Measurements from ENCODE around the gene CEP350.

Gene CEP350

DNA sequence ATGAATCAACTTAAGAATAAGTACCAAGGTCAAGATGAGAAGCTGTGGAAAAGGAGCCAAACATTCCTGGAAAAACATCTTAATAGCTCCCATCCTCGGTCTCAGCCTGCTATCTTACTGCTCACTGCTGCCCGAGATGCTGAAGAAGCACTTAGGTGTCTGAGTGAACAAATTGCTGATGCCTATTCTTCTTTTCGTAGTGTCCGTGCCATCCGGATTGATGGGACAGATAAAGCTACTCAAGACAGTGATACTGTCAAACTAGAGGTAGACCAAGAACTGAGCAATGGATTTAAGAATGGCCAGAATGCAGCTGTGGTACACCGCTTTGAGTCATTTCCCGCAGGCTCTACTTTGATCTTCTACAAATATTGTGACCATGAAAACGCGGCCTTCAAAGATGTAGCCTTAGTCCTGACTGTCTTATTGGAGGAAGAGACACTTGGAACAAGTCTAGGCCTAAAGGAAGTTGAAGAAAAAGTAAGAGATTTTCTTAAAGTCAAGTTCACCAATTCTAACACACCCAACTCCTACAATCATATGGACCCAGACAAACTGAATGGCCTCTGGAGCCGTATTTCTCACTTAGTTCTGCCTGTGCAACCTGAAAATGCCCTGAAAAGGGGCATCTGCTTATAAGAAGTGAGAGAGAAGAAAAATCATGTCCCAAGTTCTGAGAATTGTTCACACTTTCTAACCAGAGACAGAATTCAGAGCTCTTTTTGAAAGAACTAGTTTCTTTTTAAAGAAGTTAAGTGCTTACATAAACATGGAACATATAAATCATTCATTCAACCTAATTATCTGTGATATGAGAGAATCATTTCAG, 36.8 kb upstream of the CEP350 start:
- no peaks in the 10 kb centered on the region for H3K4me1 ChIP-seq (ENCODE audit: low read depth, poor library complexity, severe bottlenecking)
- no peaks in the 10 kb centered on the region for H4K20me1 ChIP-seq (ENCODE audit: insufficient read depth)
- H3K27me3 ChIP-seq (ENCODE audit: insufficient read depth, low read depth), result no peaks in the 10 kb centered on the region
- H3K9ac ChIP-seq, result no peak overlapping the region
- no peak overlapping the region for H3K4me3 ChIP-seq (IDR thresholded peaks at IDR 0.05; ENCODE audit: insufficient read depth, low read depth, low read length)
- no peak overlapping the region for H3K4me2 ChIP-seq
- H3K27ac ChIP-seq, result no peak overlapping the region
- no peaks in the 10 kb centered on the region for H3K79me2 ChIP-seq (ENCODE audit: insufficient read depth, low read depth)
- H2AFZ ChIP-seq (ENCODE audit: low read depth), result no peak overlapping the region
- TF ChIP-seq CTCF (conservative IDR thresholded peaks at IDR 0.05; ENCODE audit: low read depth, low read length), result no peak
- peaks cover 4% of the 10 kb centered on the region; the same call in 1 of the 2 replicates for H3K36me3 ChIP-seq (ENCODE audit: insufficient read depth)

GRCh38 chr1:179921472-179921871, 33.1 kb upstream of the CEP350 start:
- H3K27me3 ChIP-seq (ENCODE audit: insufficient read depth, low read depth), result no peaks in the 10 kb centered on the region
- TF ChIP-seq CTCF (conservative IDR thresholded peaks at IDR 0.05; ENCODE audit: low read depth, low read length), result no peak
- H2AFZ ChIP-seq (ENCODE audit: low read depth), result no peak overlapping the region
- no peak overlapping the region for H3K4me3 ChIP-seq (IDR thresholded peaks at IDR 0.05; ENCODE audit: insufficient read depth, low read depth, low read length)
- no peaks in the 10 kb centered on the region for H3K79me2 ChIP-seq (ENCODE audit: insufficient read depth, low read depth)
- no peak overlapping the region for H3K9ac ChIP-seq
- no peak overlapping the region for H3K27ac ChIP-seq
- H3K4me1 ChIP-seq (ENCODE audit: low read depth, poor library complexity, severe bottlenecking), result no peaks in the 10 kb centered on the region
- H3K4me2 ChIP-seq, result no peak overlapping the region
- no peaks in the 10 kb centered on the region for H4K20me1 ChIP-seq (ENCODE audit: insufficient read depth)
- no peaks in the 10 kb centered on the region for H3K36me3 ChIP-seq (ENCODE audit: insufficient read depth)

DNA sequence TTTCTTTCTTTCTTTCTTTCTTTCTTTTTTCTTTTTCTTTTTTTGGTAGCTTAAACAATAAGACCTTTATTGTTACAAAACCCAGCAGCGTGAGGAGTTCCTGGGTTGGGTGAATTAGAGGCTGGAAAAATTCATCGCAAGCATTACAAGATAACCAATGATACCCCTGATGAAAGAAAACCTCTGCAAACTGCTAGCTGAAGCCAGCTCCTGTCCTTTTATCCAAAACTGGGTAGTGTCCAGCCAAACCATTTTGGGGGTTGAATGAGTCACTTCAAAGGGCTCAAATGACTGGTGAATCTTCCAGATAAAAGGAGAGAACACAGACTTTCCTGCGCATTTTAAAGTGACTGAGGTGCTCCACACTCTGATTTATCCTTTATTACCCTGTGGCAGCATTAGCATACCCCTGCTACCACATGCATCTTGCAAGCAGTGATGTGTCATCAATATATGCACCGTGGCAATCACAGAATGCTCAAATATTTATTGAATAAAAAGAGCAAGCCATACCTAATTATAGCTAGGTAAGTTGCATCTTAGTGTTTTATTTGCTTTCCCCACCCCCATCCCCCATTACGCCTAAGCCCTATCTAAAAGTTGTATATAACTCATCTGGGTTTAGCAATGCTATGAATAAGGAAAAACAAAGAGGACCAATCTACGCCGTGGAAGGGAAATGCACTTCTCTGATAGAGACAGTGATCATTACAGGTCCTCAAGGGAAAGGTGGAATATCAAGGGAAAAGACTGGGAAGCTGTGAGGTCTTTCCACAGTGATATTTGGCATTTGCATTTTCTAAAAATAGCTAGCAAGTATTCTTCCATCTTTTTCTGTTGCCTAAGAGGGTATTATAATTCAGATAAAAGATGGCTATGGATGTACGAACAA, 32.4 kb upstream of the CEP350 start:
- Histone ChIP-seq H3K4me3 (IDR thresholded peaks at IDR 0.05; ENCODE audit: insufficient read depth, low read depth, low read length) (no peak overlapping the region), H3K4me2 (no peak overlapping the region), H2AFZ (ENCODE audit: low read depth) (no peak overlapping the region), H3K27ac (no peak overlapping the region), H3K27me3 (ENCODE audit: insufficient read depth, low read depth) (no peaks in the 10 kb centered on the region), H3K9ac (no peak overlapping the region), H3K79me2 (ENCODE audit: insufficient read depth, low read depth) (no peaks in the 10 kb centered on the region), H3K36me3 (ENCODE audit: insufficient read depth) (no peaks in the 10 kb centered on the region), H4K20me1 (ENCODE audit: insufficient read depth) (no peaks in the 10 kb centered on the region), H3K4me1 (ENCODE audit: low read depth, poor library complexity, severe bottlenecking) (no peaks in the 10 kb centered on the region)
- no peak for TF ChIP-seq CTCF (conservative IDR thresholded peaks at IDR 0.05; ENCODE audit: low read depth, low read length)

- Histone ChIP-seq H3K36me3 (ENCODE audit: insufficient read depth) (no peaks in the 10 kb centered on the region), H3K27ac (no peak overlapping the region), H4K20me1 (ENCODE audit: insufficient read depth) (no peaks in the 10 kb centered on the region), H3K27me3 (ENCODE audit: insufficient read depth, low read depth) (no peaks in the 10 kb centered on the region), H3K9ac (no peak overlapping the region), H3K4me2 (no peak overlapping the region), H2AFZ (ENCODE audit: low read depth) (no peak overlapping the region), H3K4me3 (IDR thresholded peaks at IDR 0.05; ENCODE audit: insufficient read depth, low read depth, low read length) (no peak overlapping the region), H3K4me1 (ENCODE audit: low read depth, poor library complexity, severe bottlenecking) (no peaks in the 10 kb centered on the region), H3K79me2 (ENCODE audit: insufficient read depth, low read depth) (no peaks in the 10 kb centered on the region)
- no peak for TF ChIP-seq CTCF (conservative IDR thresholded peaks at IDR 0.05; ENCODE audit: low read depth, low read length)
These were observed 31.6 kb upstream of the CEP350 start for GRCh38 chr1:179923029-179923428.

Measured in KMS-11 (cell line).